ENCODE results near the gene PUSL1.

The PUSL1 gene

DNA sequence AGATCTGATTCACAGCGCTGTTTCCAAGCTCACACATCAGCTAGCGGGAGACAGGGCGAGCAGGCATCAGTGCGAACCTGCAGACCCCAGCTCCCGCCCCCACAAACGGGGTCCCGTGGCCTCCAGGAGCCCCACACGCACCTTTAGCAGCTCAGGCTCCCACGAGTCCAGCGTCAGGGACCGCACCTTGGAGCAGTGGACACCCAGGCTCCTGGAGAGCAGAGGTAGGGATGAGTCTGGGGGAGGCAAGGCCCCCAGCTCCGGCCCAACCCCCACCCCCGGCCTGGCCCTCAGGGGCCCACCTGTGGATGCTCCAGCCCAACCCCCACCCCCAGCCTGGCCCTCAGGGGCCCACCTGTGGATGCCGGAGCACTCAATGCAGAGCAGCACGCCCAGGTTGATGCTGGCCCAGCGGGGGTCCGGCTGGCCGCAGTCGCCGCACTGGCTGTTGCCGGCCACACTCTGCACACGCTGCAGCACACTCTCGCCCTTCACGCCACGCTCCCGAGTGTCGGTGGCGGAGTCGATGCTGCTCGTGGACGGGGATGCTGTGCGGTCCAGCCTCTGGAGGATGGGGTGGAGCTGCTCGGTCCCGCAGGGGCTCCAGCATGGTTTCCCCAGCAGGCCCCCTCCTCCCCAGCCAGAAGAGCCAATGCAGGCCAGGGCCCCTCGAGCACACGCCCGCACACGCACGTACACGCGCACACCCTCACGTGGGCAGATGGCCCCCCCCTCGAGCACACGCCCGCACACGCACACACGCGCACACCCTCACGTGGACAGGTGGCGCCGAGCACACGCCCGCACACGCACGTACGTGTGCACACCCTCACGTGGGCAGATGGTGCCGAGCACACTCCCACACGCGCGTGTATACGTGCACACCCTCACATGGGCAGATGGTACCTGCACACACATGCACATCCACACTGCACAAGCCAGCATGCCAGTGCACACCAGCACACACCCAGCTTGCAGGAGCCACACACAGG is 12.0 kb upstream of the PUSL1 start:
- H3K9ac ChIP-seq (ENCODE audit: insufficient read length) = no peak overlapping the region
- no peak overlapping the region for H3K27ac ChIP-seq
- H3K4me3 ChIP-seq = no peak overlapping the region
- no peak for DNase-seq (ENCODE audit: low read depth, low spot score)
- TF ChIP-seq POLR2AphosphoS5 (IDR thresholded peaks at IDR 0.05; ENCODE audit: borderline replicate concordance, low read depth, low read length) (no peak), FOXP2 (optimal IDR thresholded peaks at IDR 0.05; ENCODE audit: control extremely low read depth, extremely low read length, insufficient read depth) (no peak), EZH2 (IDR thresholded peaks at IDR 0.05) (no peak)
- no peaks in the 10 kb centered on the region for H3K9me3 ChIP-seq (ENCODE audit: low read depth, low read length)
- no peaks in the 10 kb centered on the region for H3K36me3 ChIP-seq (ENCODE audit: insufficient read depth, low read length)

DNA sequence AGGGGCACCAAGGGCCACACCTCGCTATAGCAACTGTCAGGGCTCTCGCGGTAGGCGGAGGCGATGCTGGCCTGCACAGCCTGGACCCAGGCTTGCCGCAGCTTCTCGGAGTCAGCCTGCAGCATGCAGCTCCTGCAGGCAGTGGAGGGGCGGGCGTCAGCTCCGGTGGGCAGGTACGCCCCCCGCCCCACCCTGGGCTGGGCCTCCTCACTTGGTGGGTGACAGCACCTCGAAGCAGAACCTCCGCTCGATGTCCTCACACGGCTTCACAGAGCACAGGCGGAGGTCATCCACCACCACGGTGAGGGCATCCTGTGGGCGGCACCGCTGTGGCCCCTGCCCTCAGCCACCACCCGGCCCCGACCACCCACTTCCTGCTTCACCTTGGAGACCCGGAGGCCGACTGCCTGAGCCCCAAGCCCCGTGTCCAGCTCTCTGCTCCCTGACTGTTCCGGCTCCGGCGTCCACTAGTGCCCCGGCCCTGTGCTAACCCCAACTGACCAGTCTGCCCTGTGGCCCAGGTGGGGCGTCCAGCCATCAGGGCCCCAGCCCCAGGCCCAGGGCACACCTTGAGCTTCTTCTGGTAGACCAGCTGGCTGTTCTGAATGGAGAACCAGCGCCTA is 10.5 kb upstream of the PUSL1 start:
- Histone ChIP-seq H3K27ac (no peak overlapping the region), H3K9ac (ENCODE audit: insufficient read length) (no peak overlapping the region), H3K36me3 (ENCODE audit: insufficient read depth, low read length) (no peaks in the 10 kb centered on the region), H3K9me3 (ENCODE audit: low read depth, low read length) (no peaks in the 10 kb centered on the region), H3K4me3 (no peak overlapping the region)
- no peak for TF ChIP-seq POLR2AphosphoS5 (IDR thresholded peaks at IDR 0.05; ENCODE audit: borderline replicate concordance, low read depth, low read length)
- no peak for TF ChIP-seq FOXP2 (optimal IDR thresholded peaks at IDR 0.05; ENCODE audit: control extremely low read depth, extremely low read length, insufficient read depth)
- no peak for TF ChIP-seq EZH2 (IDR thresholded peaks at IDR 0.05)
- no peak for DNase-seq (ENCODE audit: low read depth, low spot score)

DNA sequence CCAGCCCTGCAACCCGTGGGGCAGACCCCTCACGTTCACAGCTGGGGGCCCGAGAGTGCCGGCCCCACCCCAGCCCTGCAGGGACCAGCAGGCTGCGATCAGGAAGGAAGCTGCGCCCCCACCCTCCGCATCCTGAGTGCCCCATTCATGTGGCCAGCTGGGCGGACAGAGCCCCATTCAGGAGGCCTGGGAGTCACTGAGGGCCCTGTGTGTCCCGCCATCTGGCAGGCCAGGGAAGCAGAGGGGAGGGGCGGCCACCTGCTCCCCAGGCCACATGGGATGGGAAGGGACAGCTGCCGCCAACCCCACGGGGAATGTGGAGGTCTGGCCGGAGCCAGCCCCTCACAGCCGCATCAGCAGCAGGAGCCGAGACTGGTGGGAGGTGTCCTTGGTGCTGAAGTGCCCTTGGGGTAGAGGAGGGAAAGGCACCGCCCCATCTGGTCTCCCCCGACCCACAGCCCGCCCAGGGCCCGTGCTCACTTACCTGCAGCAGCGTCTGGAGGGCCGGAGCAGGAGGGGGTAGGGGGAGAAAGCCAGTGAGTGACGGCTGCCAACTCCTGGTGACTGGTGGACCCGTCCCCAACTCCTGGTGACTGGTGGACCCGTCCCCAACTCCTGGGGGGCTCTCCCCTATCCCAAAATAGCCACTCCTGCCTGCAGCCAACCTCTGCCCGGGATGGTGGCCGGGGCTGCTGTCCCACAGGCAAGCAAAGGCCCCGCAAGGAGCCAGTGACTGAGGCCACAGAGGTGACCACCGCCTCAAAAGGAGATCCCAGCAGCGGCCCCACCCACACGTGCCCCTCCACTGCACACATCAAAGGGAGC is 9.3 kb upstream of the PUSL1 start:
- TF ChIP-seq FOXP2 (optimal IDR thresholded peaks at IDR 0.05; ENCODE audit: control extremely low read depth, extremely low read length, insufficient read depth) (no peak), POLR2AphosphoS5 (IDR thresholded peaks at IDR 0.05; ENCODE audit: borderline replicate concordance, low read depth, low read length) (peak; percentile 10; the same call in 1 of the 2 replicates)
- Histone ChIP-seq H3K36me3 (ENCODE audit: insufficient read depth, low read length) (no peaks in the 10 kb centered on the region), H3K9ac (ENCODE audit: insufficient read length) (no peak overlapping the region), H3K4me3 (no peak overlapping the region), H3K27ac (no peak overlapping the region), H3K9me3 (ENCODE audit: low read depth, low read length) (no peaks in the 10 kb centered on the region)
- DNase-seq (ENCODE audit: low read depth, low spot score) = no peak

DNA sequence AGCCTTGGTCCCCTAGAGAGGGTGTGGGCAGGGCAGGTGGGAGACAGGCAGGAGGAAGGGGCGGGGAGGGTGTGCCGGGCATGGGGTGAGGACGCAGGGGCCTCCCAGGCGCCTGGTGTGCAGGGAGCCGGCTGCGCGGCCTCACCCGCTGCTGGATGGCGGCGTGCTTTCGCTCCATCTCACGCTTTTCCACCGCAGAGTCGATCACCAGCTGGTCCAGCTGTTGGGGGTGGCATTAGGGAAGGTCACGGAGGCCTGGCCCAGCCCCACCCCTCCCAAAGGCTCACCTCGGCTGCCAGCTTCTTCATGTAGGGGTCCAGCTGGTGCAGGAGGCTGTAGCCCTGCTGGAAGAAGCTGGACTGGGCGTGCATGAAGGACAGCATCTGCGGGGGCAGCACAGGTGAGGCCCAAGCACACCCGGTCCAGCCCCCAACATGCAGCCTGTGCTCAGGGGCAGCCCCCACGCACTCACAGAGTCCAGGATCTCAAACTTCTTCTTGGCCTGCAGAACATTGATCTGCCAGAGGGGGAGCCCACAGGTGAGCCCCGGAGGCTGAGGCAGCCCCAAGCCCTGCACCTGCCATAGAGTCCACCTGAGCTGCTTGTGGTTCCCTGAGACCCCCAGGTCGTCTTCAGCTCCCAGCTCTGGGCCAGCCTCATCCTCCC is 8.6 kb upstream of the PUSL1 start:
- TF ChIP-seq POLR2AphosphoS5 (IDR thresholded peaks at IDR 0.05; ENCODE audit: borderline replicate concordance, low read depth, low read length) (no peak), EZH2 (IDR thresholded peaks at IDR 0.05) (no peak), FOXP2 (optimal IDR thresholded peaks at IDR 0.05; ENCODE audit: control extremely low read depth, extremely low read length, insufficient read depth) (no peak)

GRCh38 chr1:1300352-1300739 is 8.1 kb upstream of the PUSL1 start:
- H3K36me3 ChIP-seq (ENCODE audit: insufficient read depth, low read length) = no peaks in the 10 kb centered on the region
- no peak for TF ChIP-seq POLR2AphosphoS5 (IDR thresholded peaks at IDR 0.05; ENCODE audit: borderline replicate concordance, low read depth, low read length)
- TF ChIP-seq FOXP2 (optimal IDR thresholded peaks at IDR 0.05; ENCODE audit: control extremely low read depth, extremely low read length, insufficient read depth) = no peak
- TF ChIP-seq EZH2 (IDR thresholded peaks at IDR 0.05) = no peak
- DNase-seq (ENCODE audit: low read depth, low spot score) = no peak
- no peaks in the 10 kb centered on the region for H3K9me3 ChIP-seq (ENCODE audit: low read depth, low read length)
- no peak overlapping the region for H3K4me3 ChIP-seq
- H3K9ac ChIP-seq (ENCODE audit: insufficient read length) = no peak overlapping the region
- no peak overlapping the region for H3K27ac ChIP-seq

More for the DNA sequence above, 8.6 kb upstream of the PUSL1 start:
- H3K9ac ChIP-seq (ENCODE audit: insufficient read length) = no peak overlapping the region
- no peak for DNase-seq (ENCODE audit: low read depth, low spot score)
- no peaks in the 10 kb centered on the region for H3K36me3 ChIP-seq (ENCODE audit: insufficient read depth, low read length)
- H3K9me3 ChIP-seq (ENCODE audit: low read depth, low read length) = no peaks in the 10 kb centered on the region
- H3K4me3 ChIP-seq = no peak overlapping the region
- H3K27ac ChIP-seq = no peak overlapping the region

DNA sequence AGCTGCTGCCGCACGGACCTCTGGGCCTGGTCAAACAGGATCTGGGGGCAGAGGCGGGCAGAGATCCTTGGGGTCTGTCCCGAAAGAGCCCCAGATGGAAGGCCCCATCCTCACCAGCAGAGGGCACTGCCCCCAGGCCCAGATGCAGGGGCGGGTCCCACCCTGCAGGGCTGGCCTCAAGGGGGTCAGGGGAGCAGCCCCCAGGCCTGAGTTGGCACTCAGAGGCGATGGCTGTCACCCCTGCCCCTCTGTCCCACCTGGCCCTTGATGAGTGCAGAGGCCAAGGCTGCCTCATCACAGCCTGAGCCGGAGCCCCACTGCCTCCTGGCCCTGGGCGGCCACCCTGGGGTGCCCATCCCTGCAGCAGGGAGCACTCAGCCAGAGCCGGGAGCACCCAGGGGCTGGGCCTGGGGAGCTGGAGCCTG is 6.4 kb upstream of the PUSL1 start:
- no peak overlapping the region for H3K4me3 ChIP-seq
- no peak for DNase-seq (ENCODE audit: low read depth, low spot score)
- no peak overlapping the region for H3K9ac ChIP-seq (ENCODE audit: insufficient read length)
- H3K9me3 ChIP-seq (ENCODE audit: low read depth, low read length) = no peaks in the 10 kb centered on the region
- H3K27ac ChIP-seq = no peak overlapping the region
- no peak for TF ChIP-seq FOXP2 (optimal IDR thresholded peaks at IDR 0.05; ENCODE audit: control extremely low read depth, extremely low read length, insufficient read depth)
- no peak for TF ChIP-seq POLR2AphosphoS5 (IDR thresholded peaks at IDR 0.05; ENCODE audit: borderline replicate concordance, low read depth, low read length)
- no peak for TF ChIP-seq EZH2 (IDR thresholded peaks at IDR 0.05)
- no peaks in the 10 kb centered on the region for H3K36me3 ChIP-seq (ENCODE audit: insufficient read depth, low read length)

DNA sequence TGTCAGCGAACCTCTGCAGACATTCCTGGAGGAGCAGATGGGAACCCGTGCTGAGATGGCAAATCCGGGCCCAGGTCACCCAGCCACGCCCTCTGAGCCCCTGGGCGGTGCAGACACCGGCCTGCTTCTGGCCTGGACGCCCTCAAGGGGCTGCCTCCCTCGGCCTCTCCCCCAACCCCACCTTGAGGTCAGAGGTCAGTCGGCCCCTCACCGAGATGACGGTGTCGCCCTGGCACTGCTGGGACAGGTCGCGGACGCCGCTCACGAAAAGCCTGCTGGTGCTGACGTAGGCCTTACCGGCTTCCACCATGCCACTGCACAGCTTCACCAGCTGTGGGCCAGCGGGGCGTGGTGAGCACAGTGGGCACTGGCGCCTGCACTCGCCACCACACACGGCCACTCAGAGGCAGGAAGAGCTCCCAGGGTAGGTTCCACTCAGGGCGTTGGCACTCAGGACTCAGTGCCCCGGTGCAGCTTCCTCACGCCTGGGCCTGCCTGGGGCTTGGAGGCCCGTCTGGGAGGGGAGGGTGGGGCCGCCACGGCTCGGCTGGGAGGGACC is 5.4 kb upstream of the PUSL1 start:
- Histone ChIP-seq H3K9me3 (ENCODE audit: low read depth, low read length) (no peaks in the 10 kb centered on the region), H3K27ac (no peak overlapping the region), H3K4me3 (no peak overlapping the region), H3K36me3 (ENCODE audit: insufficient read depth, low read length) (no peaks in the 10 kb centered on the region), H3K9ac (ENCODE audit: insufficient read length) (no peak overlapping the region)
- no peak for TF ChIP-seq EZH2 (IDR thresholded peaks at IDR 0.05)
- no peak for DNase-seq (ENCODE audit: low read depth, low spot score)
